K562 (cell line): ENCODE measurements around the gene IREB2. TPM values are rescaled to one million over a fixed set of nuclear protein-coding genes. Genes with fewer than 3 reads are reported as not detected.

Experiments
- ATAC-seq: fragments of 200-7000 bp; cut with Tn5 transposase; 3 replicates; pipeline ENCODE4 v1.9.1; 2020; ENCODE audit warnings: moderate library complexity
- BruUV-seq: library from RNA; stranded (reverse); fragments of 400-500 nt; replicated peaks from 2 replicates; lab custom pipeline; 2021; lab: Mats Ljungman, UMichigan
- CTCF ChIA-PET: fragments of 300-600 bp; formaldehyde crosslinking; extraction: SDS; loops from one replicate; lab custom pipeline; 2021; ENCODE audit warnings: low intra/inter-chr PET ratio; lab: Yijun Ruan, JAX
- POLR2A ChIA-PET: fragments of 300-600, 350-650 bp; sonication (Branson Sonifier 250); formaldehyde crosslinking; extraction: SDS; loops from one replicate; lab custom pipeline; 2021; ENCODE audit warnings: antibody characterized with exemption, inconsistent platforms; lab: Yijun Ruan, JAX
- DNase-seq, 4 experiments: peaks; one replicate each; pipeline versions ENCODE4 v3.0.0 to v3.0.0-alpha.2; 2011 to 2018; ENCODE audit warnings: low spot score in 3 of 4, mixed read lengths in 3 of 4; ENCODE audit errors: extremely low read depth in 1 of 4
- FAIRE-seq: peaks from 2 replicates; lab custom pipeline; 2011; peaks lifted over from hg19 to GRCh38; lab: Jason Lieb, UNC
- H2AFZ ChIP-seq: 2 replicates; pipeline ENCODE4 v1.6.0; 2011; ENCODE audit warnings: low read depth, low read length, control low read depth, inconsistent platforms
- H3K27ac ChIP-seq: fragments of 200-600 bp; 3 replicates; pipeline ENCODE4 v1.8.0; 2011; ENCODE audit warnings: low read depth, mild to moderate bottlenecking, control low read depth, inconsistent platforms, low read length, moderate library complexity, mixed read lengths; ENCODE audit errors: extremely low read depth
- H3K27me3 ChIP-seq, 2 experiments: fragments of 300-600 bp in 1 of 2; 2 replicates in 1 of 2; 3 replicates in 1 of 2; pipeline versions ENCODE4 v1.6.0 to v1.8.0; 2011; ENCODE audit warnings: inconsistent platforms in 2 of 2, low read length in 2 of 2, mild to moderate bottlenecking in 1 of 2, mixed read lengths in 1 of 2, moderate library complexity in 1 of 2; ENCODE audit not compliant: control insufficient read depth in 2 of 2, insufficient read depth in 2 of 2
- H3K36me3 ChIP-seq: fragments of 300-600 bp; 3 replicates; pipeline ENCODE4 v1.8.0; 2011; ENCODE audit warnings: mild to moderate bottlenecking, low read length, inconsistent platforms; ENCODE audit not compliant: control insufficient read depth, insufficient read depth
- H3K4me1 ChIP-seq, 2 experiments: fragments of 200-600 bp in 1 of 2; replicated peaks in 1 of 2; 2 replicates in 1 of 2; 3 replicates in 1 of 2; pipeline versions ENCODE4 v1.5.1 to v1.8.0; 2011; ENCODE audit warnings: inconsistent platforms in 2 of 2, low read length in 2 of 2, mild to moderate bottlenecking in 1 of 2, mixed read lengths in 1 of 2, moderate library complexity in 1 of 2; ENCODE audit not compliant: control insufficient read depth in 2 of 2, insufficient read depth in 2 of 2
- H3K4me2 ChIP-seq: 2 replicates; pipeline ENCODE4 v1.6.1; 2011; ENCODE audit warnings: low read length, control low read depth, inconsistent platforms, mixed read lengths; ENCODE audit not compliant: insufficient read depth
- H3K4me3 ChIP-seq: fragments of 200-600 bp; sonication (generic), shearing (Covaris generic); 2 replicates; pipeline ENCODE4 v1.5.1; 2016; ENCODE audit warnings: control low read depth, inconsistent platforms
- H3K79me2 ChIP-seq: fragments of 200-600 bp; 3 replicates; pipeline ENCODE4 v1.8.0; 2011; ENCODE audit warnings: low read length, inconsistent platforms; ENCODE audit not compliant: control insufficient read depth, insufficient read depth
- H3K9ac ChIP-seq, 2 experiments: 2 replicates each; pipeline versions ENCODE4 v1.6.0 to v1.6.1; 2011; ENCODE audit warnings: low read depth in 2 of 2, low read length in 2 of 2, control low read depth in 1 of 2, inconsistent platforms in 1 of 2, mild to moderate bottlenecking in 1 of 2, mixed read lengths in 1 of 2; ENCODE audit not compliant: insufficient read depth in 1 of 2
- H3K9me1 ChIP-seq: one replicate; pipeline ENCODE4 v1.6.0; 2011; ENCODE audit warnings: inconsistent platforms, mild to moderate bottlenecking, low read length, moderate library complexity; ENCODE audit not compliant: control insufficient read depth, insufficient read depth
- H3K9me3 ChIP-seq: replicated peaks from 2 replicates; pipeline ENCODE4 v1.5.1; 2011; ENCODE audit warnings: low read depth, low read length, inconsistent platforms; ENCODE audit not compliant: control insufficient read depth, insufficient read depth
- H4K20me1 ChIP-seq: replicated peaks from 2 replicates; pipeline ENCODE4 v1.6.1; 2011; ENCODE audit warnings: low read length, inconsistent platforms, mixed read lengths; ENCODE audit not compliant: control insufficient read depth, insufficient read depth
- CBFA2T3 ChIP-seq: fragments of 450-650 bp; IDR thresholded peaks from 2 replicates; pipeline ENCODE4 v1.6.1; 2017
- KDM1A ChIP-seq, 2 experiments: fragments of 450-650 bp; IDR thresholded peaks; 2 replicates each; pipeline ENCODE4 v1.6.1; 2016; ENCODE audit warnings: mild to moderate bottlenecking in 2 of 2
- TEAD4 ChIP-seq, 2 experiments: sonication (generic) in 1 of 2; formaldehyde crosslinking in 1 of 2; IDR thresholded peaks; 2 replicates each; pipeline versions ENCODE4 v1.6.1 to v1.8.0; 2012 to 2022; ENCODE audit warnings: borderline replicate concordance in 1 of 2, inconsistent platforms in 1 of 2, low read length in 1 of 2, mild to moderate bottlenecking in 1 of 2, missing genetic modification reagents in 1 of 2
- WGBS: fragments of 100-300 bp; shearing (Covaris generic); methylation state at CpG from one replicate; pipeline ENCODE4 v1.1.6; 2016; ENCODE audit warnings: low coverage, mixed read lengths; ENCODE audit not compliant: insufficient coverage; ENCODE audit errors: missing lambda C conversion rate; 5-methylcytosine and 5-hydroxymethylcytosine counted together
- in situ Hi-C: fragments of 300-500 bp; cut with MboI; formaldehyde crosslinking; loops from 4 replicates; pipeline ENCODE4 v1.15.0; 2018; ENCODE audit warnings: inconsistent platforms, mixed read lengths
- intact Hi-C: fragments of 100-400 bp; cut with micrococcal nuclease; formaldehyde crosslinking; loops from 2 replicates; pipeline ENCODE4 v1.14.2; 2022
- polyA plus RNA-seq, 8 experiments: library from polyadenylated mRNA; depleted of rRNA in 4 of 8; stranded (reverse) in 5 of 8; unstranded in 3 of 8; fragments of >200 nt; fragmentation: Nextera tagmentation in 2 of 8; fragmentation: Illumina TruSeq in 1 of 8; extraction: Ambion mirVana in 2 of 8; extraction: Trizol in 1 of 8; gene quantifications; 2 replicates each; pipeline versions ENCODE4 v1.2.1 to v1.2.3, GENCODE V29; 2011 to 2014; ENCODE audit warnings: inconsistent platforms in 1 of 8, missing spikeins in 1 of 8
- total RNA-seq, 7 experiments: library from RNA; depleted of rRNA in 6 of 7; stranded (reverse); fragments of >200 nt in 6 of 7; fragmentation: Illumina TruSeq in 2 of 7; extraction: Trizol in 2 of 7; gene quantifications; 2 replicates each; pipeline versions ENCODE4 v1.2.1 to v1.2.3, GENCODE V29; 2011 to 2021; ENCODE audit warnings: low replicate concordance in 1 of 7
- TF ChIP-seq, protein P1 (sequence below): fragments of 450-650 bp; IDR thresholded peaks from 2 replicates; pipeline ENCODE4 v1.6.1; 2016

Gene IREB2
- total and polyA plus RNA-seq, 9 of the 15 experiments (the other 6 are each of a cell fraction or from before 2014, with no cell fraction given) = 16.8 to 61.7 (median 34.0) TPM

DNA sequence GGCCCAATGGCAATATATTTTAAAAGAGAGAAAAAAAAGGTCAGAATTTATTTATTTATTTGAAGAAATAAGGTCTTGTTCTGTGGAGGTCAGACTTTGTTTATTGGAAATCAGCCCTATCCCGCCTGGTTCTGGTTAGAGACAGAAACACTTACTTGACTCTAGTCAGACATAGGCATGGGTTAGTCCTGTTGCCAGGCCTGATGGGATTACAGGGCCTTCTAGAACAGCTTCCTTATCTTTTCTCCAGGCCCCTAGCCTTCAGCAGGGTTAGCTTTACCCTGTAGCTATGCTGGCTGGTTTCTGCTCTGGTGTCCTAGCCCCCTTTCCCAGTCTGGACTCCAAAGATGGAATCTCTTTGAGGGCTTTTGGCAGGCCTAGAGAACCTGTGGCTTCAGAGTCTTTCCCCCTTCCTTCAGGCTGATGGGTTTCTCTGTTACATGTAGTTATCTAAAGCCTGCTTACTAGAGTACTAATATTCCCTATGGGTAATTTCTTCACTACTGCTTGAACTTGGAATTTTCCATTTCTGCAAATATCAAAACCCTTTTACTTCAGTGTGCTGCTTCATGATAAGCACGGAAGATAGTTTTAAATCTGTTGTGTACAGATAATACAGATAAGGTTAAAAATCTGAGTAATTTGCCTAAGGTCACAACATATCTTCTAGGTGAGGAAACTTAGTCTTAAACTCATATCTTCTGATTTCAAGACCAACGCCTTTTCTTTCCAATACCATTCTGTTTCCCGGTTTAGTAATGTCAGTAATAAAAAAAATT, 10.6 kb downstream of the IREB2 start:
- 20% methylated on average over 4 of the region's 4 CpGs for WGBS
- H3K36me3 ChIP-seq = peaks cover 75% of the 10 kb centered on the region
- POLR2A ChIA-PET = interaction anchor here (0.6 to 2.7 kb wide), 4 partner anchors 10 to 111 kb away, joined by 3 to 14 read pairs (median 8); partner anchors contain the start of gene IREB2
- peak; percentile 66 for ATAC-seq
- CTCF ChIA-PET = no interaction called here
- H3K79me2 ChIP-seq = peaks cover 98% of the 10 kb centered on the region
- H4K20me1 ChIP-seq = peaks cover 10% of the 10 kb centered on the region; the same call in 1 of the 2 replicates
- TF ChIP-seq TEAD4 (IDR thresholded peaks at IDR 0.05; ENCODE audit: low read length) (peak; percentile 37; the same call in 1 of the 2 replicates), TEAD4 (CRISPR knock-in tag; IDR thresholded peaks at IDR 0.05; ENCODE audit: borderline replicate concordance) (no peak), KDM1A (IDR thresholded peaks at IDR 0.05) (peak; percentile 41 to 52; a peak in 3 of 4 replicates), CBFA2T3 (peak; percentile 39; the same call in 1 of the 2 replicates)
- TF ChIP-seq, protein P1, sequence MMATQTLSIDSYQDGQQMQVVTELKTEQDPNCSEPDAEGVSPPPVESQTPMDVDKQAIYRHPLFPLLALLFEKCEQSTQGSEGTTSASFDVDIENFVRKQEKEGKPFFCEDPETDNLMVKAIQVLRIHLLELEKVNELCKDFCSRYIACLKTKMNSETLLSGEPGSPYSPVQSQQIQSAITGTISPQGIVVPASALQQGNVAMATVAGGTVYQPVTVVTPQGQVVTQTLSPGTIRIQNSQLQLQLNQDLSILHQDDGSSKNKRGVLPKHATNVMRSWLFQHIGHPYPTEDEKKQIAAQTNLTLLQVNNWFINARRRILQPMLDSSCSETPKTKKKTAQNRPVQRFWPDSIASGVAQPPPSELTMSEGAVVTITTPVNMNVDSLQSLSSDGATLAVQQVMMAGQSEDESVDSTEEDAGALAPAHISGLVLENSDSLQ = no peak
- no peaks in the 10 kb centered on the region for H3K27me3 ChIP-seq
- no peak overlapping the region for H3K27ac ChIP-seq
- peak overlapping the region in 1 of 2 experiments; percentile 28; a peak in 1 of 4 replicates for H3K9ac ChIP-seq
- no peak overlapping the region for H2AFZ ChIP-seq
- BruUV-seq = no TSS peak
- no peaks in the 10 kb centered on the region for H3K9me1 ChIP-seq
- H3K4me1 ChIP-seq = peaks cover 0 to 9% of the 10 kb centered on the region in 2 experiments; a peak in 2 of 5 replicates
- intact Hi-C loops (no loop called here), in situ Hi-C loops (no loop called here)
- H3K4me3 ChIP-seq = no peak overlapping the region
- no peak for DNase-seq
- no peak overlapping the region for H3K4me2 ChIP-seq
- no peak for FAIRE-seq
- no peaks in the 10 kb centered on the region for H3K9me3 ChIP-seq
